T-helper 1 cell treated with Interleukin-12 subunit alpha and Interleukin-12 subunit beta and Interleukin-4 antibody, amounts not matched to agents 30 ng/mL and 1 ng/mL, for 36 hours (primary cell): ENCODE data around the gene TTLL11. TPM values are rescaled to one million over a fixed set of nuclear protein-coding genes. Genes with fewer than 3 reads are reported as not detected.

Experiments used
- intact Hi-C: fragments of 100-400 bp; cut with micrococcal nuclease; formaldehyde crosslinking; loops from one replicate; pipeline ENCODE4 v1.15.1; 2024
- total RNA-seq: library from RNA; stranded (reverse); gene quantifications from 2 replicates; pipeline ENCODE4 v1.2.3, GENCODE V29; 2022

Gene TTLL11
- total RNA-seq, 1 donor from 2014 or later = 2.8 TPM

GRCh38 chr9:121820286-121821005 is 272.7 kb downstream of the TTLL11 start:
- intact Hi-C loops = no loop called here

DNA sequence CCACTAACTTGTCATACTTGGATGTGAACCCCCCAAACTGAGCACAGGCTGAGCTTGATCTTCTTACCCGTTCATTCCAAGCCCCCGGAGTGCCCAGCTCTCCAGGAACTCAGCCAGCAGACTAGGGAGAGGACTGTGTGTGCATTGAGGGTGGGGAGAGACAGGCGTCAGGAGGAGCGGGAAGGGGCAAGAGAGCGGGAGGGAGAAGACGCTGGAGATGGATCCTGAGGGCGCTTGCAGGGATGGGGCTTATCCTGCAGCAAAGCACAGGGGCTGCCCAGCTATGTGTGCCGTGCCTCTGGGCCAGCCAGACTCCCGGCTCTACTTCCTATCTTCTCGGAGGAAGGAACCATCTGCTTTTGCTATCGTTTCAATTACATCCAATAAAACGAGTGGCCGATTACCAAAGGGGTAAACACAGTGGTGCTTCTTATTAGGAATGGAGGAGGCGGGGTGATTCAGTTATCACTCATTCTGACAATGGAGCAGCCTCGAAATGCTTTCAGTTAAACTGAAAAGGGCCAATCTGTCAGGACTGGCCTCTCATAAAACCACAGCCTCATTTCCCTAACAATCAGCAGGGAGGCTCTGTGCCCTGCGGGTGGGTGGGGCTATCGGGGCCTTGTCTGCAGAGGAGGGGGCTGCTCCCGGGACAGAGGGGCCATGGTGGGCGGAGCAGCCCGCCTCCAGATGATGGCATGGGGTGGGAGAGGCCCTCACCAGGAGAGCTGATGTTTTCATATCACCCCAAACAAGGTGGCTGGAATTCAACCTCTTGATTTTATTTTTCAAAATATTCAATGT is 273.5 kb downstream of the TTLL11 start:
- intact Hi-C loops = no loop called here

DNA sequence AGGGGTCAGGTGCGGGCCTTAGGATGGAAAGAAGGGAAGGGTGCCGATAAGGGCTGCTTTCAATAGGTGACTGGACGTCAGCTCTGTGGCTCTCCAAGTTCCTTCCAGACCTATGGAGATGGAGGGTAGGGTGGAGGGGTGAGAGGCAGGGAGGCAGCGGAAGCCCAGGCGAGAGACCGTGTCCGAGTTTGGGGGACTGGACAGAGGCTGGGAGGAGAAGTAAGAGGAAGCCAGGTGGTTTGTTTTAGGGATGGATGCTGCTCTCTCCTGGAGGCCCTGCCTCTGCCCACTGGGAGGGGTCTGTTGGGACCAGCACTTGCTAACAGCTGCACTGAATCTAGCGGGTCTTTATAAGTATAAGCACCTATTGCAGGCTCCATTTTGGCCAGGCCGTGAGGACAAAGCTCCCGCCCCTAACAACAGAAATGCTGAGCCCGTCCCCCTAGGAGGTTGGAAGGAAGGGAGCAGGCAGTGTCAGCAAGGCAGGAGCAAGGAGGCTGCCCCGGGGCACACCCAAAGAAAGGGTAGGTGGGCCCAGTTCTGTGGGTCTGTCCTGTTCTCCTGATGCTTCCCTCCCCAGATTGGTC is 274.2 kb downstream of the TTLL11 start:
- intact Hi-C loops = no loop called here

GRCh38 chr9:121818016-121818661 is 275.0 kb downstream of the TTLL11 start:
- intact Hi-C loops = no loop called here

DNA sequence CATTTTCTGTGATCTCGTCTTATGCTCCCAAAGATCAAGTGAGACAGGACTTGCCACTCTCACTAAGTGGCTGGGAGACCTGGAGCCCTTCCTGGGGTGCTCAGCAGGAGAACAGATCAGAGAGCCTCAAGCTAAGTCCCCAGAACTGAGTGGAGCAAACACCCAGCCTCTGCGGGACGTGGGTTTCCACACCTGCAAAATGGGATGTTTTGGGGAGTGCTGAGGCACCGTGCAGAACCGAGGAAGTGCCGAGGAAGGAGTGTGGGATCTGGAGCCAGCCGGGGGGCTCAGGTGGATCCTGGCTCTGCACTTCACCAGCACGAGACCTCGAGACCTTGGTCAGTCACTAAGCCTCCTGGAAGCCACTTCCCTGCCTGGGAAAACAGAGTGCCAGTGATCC is 275.6 kb downstream of the TTLL11 start:
- intact Hi-C loops = no loop called here

GRCh38 chr9:121816845-121817450 is 276.2 kb downstream of the TTLL11 start:
- intact Hi-C loops = no loop called here

DNA sequence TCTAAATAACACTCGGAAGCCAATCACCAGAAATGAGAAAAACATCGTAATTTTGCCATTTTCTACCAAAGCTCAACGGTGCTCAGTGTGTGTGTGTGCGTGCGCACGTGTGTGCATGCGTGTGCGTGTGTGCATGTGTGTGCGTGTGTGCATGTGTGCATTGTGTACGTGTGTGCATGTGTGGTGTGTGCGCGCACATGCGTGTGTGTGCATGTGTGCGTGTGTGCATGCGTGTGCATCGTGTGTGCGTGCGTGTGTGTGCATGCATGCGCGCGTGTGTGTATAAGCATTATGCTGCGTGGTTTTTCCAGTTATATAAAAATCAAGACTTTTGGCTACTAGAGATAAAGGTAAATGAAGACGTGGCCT is 276.7 kb downstream of the TTLL11 start:
- intact Hi-C loops = no loop called here

- intact Hi-C loops = no loop called here
Measured at GRCh38 chr9:121815546-121816448, 277.3 kb downstream of the TTLL11 start.

- intact Hi-C loops = no loop called here
Measured at GRCh38 chr9:121815084-121815483, 278.0 kb downstream of the TTLL11 start.

DNA sequence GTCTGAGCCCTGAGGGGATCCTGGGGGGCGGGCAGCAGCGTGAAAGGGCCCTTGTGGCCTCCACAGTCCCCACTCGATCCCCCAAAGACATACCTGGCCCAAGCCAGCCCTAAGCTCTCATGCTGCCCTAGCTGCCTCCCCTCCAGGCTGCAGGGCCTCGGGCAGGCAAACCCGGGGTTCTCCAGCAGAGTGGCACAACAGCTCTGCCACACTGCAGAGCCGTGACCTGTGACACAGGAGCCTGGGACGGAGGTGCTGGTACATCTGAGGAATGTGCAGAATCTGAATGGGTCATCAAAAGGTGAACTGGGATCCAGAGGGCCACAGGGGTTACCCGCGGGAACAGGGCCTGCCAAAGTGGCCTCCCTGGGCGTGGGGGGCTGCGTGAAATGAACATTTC is 278.5 kb downstream of the TTLL11 start:
- intact Hi-C loops = no loop called here

DNA sequence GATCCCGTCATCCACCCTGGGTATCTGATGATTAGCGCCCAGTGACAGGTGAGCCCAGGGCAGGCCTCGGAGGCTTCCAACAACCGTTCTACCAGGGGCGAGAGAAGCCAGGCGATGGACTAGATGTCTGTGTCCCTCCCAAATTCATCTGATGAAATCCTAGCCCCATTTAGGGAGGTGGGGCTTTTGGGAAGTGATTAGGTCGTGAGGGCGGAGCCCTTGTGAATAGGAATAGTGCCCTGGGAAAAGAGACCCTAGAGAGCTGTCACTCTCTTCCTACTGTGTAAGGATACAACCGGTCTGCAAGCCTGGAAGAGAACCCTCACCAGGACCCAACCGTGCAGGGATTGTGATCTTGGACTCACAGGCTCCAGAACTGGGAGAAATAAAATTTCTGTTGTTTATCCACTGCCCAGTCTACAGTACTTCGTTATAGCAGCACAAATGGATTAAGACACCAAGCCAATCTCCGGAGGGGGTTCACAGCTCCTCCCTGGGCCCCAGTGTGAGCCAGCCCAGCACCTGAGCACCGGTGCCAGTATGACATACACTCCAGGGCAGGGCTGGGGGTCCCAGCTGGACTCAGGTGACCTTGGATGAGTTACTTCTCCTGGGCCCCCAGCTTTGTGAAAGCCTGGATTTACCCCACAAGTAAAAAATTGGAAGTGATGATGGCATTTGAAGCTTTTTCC is 279.4 kb downstream of the TTLL11 start:
- intact Hi-C loops = no loop called here

DNA sequence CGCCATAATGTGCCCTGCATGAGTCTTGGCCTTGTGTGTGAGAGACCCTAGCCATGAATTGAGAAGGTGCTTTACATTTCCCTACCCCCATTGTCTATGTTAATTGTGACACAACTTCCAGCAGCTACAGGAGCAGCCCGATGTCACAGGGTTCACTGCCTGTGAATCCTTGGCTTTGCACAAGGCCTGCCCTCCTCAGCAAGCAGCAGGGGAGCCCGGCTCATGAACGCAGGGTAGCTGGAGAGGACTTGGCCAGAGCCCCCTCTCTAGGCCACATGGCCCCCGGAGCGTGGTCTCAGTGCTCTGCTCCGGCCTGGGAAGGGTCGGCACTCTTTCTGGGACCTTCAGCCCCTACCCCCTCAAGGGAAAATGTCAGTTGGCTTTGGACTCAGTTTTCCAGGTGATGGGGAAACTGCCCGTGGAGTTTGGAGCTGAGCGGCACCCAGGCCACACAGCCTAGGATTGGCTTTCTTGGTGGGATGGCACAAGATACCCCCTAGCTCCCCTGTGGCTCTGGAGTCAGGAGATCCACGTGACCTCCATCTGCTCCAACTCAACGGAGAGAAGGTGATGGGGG is 280.9 kb downstream of the TTLL11 start:
- intact Hi-C loops = no loop called here

- intact Hi-C loops = no loop called here
Measured at GRCh38 chr9:121811751-121812150, 281.4 kb downstream of the TTLL11 start.

DNA sequence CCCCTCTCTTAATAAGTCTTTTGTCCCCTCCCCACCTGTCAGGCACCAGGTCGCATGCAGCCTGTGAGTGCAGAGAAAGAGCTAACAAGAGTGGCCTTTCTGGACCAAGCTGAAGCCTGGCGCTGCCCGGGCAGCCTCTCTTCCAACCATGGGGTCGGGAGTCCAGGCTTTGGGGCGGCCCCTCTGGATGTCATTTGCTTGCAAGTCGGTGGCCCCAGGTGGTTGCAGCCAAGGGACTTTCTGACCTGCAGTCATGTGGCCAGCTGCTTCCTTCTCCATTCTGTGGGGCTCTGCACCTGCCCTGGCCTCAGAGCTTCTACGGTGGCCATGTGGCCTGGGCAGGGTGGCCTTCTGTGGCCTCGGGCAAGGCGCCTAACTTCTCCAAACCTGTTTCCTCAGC is 282.0 kb downstream of the TTLL11 start:
- intact Hi-C loops = no loop called here

- intact Hi-C loops = no loop called here
Measured at GRCh38 chr9:121810489-121810888, 282.6 kb downstream of the TTLL11 start.

DNA sequence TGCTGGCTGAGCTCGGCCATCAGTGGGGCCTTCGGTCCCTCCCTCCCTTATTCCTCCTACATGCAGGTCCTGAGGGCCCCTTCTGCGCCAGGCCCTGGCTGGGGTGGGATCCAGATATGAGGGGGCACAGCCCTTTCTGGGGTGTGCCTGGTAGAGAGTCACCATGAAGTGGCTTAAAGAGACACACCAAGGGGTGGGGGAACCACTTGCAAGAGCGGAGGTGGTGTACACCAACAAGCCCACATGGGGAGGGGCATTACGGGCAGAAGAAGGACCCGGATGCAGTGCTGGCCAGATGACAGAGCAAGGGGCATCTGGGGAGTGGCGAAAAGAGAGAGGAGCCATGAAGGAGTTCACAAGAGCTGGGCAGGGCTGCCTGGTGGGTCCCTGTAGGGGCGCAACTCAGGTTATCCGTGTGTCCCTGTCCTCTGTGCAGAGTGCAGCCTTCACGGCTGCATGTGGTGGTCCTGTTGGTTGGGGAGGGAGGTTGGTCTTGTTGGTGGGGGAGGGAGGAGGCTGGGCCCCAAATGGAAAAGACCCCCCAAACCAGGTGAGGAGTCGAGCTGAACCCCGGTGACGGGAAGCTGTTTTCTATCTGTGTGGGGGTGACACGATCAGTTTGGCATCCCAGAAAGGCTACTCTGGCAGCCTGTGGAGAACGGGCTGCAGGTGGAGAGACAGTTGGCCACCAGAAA is 283.6 kb downstream of the TTLL11 start:
- intact Hi-C loops = no loop called here

GRCh38 chr9:121808781-121809180 is 284.3 kb downstream of the TTLL11 start:
- intact Hi-C loops = no loop called here

- intact Hi-C loops = no loop called here
Measured at GRCh38 chr9:121807823-121808278, 285.3 kb downstream of the TTLL11 start.
